ENCODE data around the gene RAPGEF1.
A peak's percentile ranks its signal among the peaks of the same experiment; 100 is the strongest.

Gene RAPGEF1

GRCh38 chr9:131546336-131547084 is 193.4 kb downstream of the RAPGEF1 start:
- peak; percentile 14 for DNase-seq

- no peak for DNase-seq
Measured at GRCh38 chr9:131545786-131546335, 194.0 kb downstream of the RAPGEF1 start.

GRCh38 chr9:131545003-131545785 is 194.7 kb downstream of the RAPGEF1 start, which contains the start of gene PRRT1B:
TSS of gene PRRT1B (plus strand) at chr9:131545523. CDS start at chr9:131545616, 93 bp downstream.
- DNase-seq = no peak

- no peak for DNase-seq
Measured at GRCh38 chr9:131543141-131543540, 196.7 kb downstream of the RAPGEF1 start.

GRCh38 chr9:131539223-131539923 is 200.5 kb downstream of the RAPGEF1 start:
- no peak for DNase-seq

- DNase-seq = no peak
Measured at GRCh38 chr9:131537946-131538345, 201.9 kb downstream of the RAPGEF1 start.

GRCh38 chr9:131534721-131535237 is 205.1 kb downstream of the RAPGEF1 start:
- no peak for DNase-seq

- DNase-seq = peak; percentile 73
Measured at GRCh38 chr9:131530920-131531832, 208.7 kb downstream of the RAPGEF1 start, which contains the start of gene UCK1. TSS of gene UCK1 (minus strand) at chr9:131531263. CDS start at chr9:131531174, 89 bp downstream.

GRCh38 chr9:131530546-131530919 is 209.3 kb downstream of the RAPGEF1 start:
- DNase-seq = peak; percentile 19

GRCh38 chr9:131529597-131530545 is 210.0 kb downstream of the RAPGEF1 start:
- DNase-seq = no peak

- DNase-seq = no peak
Measured at GRCh38 chr9:131528886-131529505, 210.9 kb downstream of the RAPGEF1 start.

GRCh38 chr9:131528186-131528585 is 211.7 kb downstream of the RAPGEF1 start:
- no peak for DNase-seq
